ENCODE measurements around the gene ADM.

Gene ADM

DNA sequence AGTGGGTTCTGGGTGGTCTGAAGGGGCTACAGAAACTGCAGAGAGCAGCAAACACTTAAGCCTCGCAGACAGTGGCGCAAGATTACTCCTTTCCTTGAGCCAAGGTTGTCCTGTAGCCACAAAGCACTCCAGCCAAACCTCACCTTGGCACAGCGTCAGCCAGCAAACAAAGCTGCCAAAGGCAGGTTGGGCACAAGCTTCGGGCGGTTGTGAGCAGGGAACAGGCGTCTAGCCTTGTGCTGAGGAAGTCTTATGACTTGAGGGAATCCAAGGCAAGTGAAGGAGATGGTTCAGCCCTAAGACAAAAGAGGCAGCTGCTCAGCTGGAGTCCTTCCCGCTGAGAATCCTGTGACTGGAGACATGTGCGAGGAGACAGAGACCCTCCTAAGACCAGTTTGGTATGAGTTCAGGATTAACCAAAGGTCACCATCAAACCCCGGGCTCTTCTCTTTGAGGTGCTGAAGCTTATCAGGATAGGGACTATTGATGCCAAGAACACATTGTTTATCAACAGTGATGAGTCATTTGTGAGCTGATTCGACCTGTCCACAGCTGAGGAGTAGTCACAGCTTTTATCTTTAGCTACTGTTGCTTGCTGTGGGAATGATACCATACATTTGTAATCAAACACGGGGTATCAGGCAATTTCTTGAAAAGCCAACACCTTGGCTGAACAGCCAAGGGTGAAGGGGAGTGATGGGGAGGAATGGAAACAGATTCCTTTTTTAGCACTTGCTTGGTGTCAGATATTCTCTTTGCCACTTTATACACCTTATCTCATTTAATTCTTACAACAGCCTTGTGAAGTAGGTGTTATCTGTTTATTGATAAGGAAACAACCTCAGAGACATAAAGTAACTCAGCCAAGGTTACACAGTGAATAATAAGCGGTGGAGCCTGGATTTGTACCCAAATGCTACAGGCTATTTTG, 4.6 kb downstream of the ADM start:
- DNase-seq (ENCODE audit: low spot score), result no peak

DNA sequence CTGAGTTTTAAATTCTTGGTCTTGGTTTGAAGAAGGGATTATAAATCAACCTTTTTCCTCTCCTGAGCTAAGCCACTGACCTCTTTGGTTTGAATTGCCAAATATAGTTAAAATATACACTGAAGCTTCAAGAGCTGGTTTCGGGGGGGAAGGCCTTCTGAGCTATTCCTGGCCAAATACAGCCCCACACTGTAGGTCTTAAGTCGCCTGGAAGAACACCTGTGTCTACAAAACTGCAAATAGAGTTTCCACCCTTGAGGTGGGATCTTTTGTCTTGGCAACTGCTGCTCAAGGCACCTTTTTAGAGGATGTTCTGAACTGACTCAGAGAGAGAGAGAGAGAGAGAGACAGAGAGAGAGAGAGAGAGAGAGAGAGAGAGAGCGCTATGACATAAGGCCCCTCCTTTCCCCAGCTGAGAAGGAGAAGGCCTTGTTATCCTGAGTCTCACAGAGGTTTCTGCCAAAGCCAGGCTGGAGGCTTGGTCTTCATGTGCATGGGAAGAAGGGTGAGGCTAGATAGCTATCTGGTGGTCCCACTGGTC, 5.5 kb downstream of the ADM start:
- no peak for DNase-seq (ENCODE audit: low spot score)

DNA sequence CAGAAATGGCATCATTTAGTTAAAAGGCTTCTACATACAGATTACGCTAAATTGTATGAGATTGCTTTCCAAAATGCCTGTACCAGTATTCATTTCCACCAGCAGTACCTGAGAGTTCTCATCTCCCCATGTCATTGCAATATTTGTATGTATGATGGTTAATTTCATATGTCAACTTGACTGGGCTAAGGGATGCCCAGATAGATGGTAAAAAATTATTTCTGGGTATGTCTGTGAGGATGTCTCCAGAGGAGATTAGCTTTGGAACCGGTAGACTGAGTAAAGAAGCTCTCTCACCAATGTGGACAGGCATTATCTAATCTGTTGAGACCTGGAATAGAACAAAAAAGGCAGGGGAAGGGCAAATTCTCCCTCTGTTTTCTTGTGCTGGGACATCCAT, 6.9 kb downstream of the ADM start:
- no peak for DNase-seq (ENCODE audit: low spot score)

DNA sequence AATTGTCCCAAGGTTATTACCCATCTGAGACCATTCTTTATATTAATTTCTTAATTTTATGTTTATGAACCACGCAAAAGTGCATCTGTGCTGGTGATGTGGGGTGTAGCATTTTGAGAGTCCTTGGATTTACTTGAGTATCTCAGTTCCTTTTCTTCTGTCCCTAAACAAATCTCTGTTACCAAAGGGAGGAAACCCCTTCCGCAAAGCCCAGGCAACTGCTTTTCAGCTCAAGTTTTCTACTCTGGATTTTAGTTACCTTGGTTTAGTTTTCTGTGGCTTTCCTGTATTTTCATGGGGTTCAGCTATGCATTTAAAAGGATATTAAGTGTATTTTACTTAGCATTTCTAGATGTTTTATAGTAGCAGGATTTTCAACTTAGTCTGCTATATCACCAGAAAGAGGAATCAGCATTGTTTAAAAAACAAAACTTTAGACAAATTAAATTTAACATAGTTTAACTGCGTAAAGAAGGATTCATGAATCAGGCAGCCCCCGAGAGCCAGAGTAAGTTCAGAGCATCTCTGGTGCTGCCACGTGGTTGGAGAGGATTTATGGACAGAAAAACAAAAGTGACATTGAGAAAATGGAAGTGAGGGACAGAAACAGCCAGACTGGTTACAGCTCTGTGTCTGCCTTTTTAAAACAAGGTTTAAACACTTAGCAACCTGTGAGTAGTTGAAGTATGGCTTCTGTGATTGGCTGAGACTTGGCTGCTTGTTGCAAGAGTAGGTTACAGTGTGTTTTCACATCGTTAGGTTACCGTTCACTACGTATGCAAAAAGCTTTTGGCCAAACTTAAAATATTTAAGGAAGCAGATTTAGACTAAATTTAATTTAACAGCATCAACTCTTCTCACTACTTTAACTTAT, 9.6 kb downstream of the ADM start:
- no peak for DNase-seq (ENCODE audit: low spot score)

DNA sequence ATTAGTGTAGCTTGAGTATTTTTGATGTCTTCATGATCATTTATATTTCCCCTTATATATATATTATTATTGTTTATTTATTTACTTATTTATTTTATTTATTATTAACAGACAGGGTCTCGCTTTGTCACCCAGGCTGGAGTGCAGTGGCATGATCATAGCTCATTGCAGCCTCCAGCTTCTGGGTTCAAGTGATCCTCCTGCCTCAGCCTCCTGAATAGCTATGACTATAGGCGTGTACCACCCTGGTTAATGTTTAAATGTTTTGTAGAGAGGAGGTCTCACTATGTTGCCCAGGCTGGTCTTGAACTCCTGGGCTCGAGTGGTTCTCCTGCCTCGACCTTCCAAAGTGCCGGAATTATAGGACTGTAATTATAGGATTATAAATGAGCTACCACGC, 10.2 kb downstream of the ADM start:
- no peak for DNase-seq (ENCODE audit: low spot score)

DNA sequence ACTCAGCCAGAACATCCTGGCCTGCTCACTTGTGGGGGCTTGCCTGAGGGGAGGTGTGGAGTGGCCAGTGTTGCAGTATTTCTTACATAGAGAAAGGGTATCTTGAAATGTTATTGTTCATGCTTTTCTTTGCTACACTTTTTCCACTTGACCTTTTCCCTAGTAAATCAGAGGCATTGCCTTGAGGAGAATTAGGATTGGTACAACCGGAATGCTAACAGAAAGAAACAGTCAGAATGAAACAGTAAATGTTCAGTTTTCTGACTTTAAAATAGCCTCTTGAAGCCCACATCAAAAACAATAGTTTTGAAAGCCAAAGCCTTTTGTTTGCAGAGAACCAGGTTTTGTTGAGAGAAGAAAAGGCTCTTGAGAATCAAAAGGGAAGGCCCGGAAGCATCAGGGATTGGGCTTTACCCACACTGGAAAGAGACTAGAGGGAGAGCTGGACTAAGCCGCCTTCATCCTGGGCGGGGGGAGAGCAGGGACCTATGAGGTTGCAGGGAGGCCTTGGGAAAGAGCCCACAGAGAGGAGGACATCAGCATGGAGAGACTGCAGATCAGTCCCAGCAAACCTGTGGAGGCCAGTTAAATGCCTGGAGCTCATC, 12.4 kb downstream of the ADM start:
- DNase-seq (ENCODE audit: low spot score), result no peak

DNA sequence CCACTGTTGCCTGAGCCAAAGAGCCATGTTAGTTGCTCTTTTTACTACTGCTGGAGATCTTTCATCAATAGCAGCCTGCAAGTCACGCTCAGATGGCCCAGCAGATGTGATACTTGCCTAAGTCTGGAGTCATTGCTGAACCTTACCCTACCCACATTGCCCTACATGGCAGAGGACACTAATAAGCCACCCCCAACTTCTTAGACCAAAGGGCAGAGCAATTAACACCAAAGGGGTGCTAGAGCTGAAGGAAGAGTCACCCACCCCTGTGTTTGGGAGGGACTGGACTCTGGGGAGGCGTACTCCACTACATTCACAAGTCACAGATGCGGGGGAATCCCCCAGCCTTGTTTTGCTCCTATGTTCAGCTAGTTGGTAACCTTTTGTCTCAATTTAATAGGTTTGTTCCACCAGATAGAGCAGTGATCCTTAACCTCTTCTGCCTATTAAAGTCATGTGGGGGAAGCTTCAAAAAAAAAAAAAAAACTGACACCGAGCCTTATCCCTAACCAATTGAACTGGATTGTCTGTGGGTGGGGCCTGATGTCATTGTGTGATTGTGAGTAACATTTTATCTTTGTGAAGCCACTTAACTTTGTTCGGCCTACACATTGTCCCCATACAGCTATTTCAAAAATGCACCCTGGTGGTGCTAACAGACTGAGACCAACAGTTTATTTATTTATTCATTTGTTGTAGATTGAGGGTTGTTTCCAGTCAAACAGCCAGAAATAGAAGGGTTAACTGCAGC, 13.1 kb downstream of the ADM start:
- no peak for DNase-seq (ENCODE audit: low spot score)

DNA sequence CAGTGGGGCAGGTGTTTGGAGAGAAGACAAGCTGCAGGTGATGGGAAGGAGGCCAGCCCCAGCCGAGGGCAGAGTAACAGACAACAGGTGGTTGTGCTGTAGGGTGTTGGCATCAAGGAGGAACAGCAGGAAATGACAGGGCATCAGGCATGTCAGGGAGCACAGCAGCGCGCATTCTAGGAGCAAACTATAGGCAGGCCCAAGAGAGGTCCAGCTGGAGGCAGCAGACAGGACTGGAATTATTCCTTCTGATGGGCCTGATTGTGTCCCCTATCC, 13.6 kb downstream of the ADM start:
- DNase-seq (ENCODE audit: low spot score), result no peak

DNA sequence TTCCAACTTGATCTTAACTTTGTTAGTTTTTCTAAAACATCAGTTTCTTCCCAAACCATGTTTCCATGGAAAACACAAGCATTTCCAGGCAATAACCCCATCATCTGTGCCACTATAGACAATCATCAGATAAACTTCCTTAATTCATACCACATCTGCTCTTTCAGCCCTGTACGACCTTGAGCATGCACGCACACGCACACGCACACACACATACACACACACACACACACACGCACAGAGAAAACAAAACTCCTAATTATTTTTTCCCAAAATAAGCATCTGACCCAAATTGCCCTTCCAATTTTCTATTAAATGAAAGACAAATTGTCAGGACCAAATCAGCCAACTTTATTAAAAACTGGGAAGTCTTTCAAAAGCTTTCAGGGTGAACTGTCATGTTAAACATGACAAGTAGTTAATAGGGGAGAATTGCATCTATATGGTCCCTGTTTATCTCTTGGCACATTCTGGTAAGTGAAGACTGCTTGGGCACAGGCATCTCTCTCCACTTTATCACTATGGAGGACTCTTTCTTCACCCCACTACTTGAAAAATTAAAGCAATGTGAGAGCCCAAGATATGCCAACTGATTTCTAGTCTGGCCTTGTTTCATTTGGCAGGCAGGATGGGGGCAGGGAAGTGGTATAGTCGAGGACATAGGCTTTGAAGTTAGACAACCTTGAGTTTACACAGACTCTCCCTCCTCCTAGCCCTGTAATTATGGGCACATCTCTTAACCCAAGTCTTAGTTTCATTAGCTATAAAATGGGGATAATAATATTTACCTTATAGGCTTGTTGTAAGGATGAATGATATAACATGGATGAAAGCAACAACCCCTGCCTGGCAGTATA, 15.1 kb downstream of the ADM start:
- no peak for DNase-seq (ENCODE audit: low spot score)

DNA sequence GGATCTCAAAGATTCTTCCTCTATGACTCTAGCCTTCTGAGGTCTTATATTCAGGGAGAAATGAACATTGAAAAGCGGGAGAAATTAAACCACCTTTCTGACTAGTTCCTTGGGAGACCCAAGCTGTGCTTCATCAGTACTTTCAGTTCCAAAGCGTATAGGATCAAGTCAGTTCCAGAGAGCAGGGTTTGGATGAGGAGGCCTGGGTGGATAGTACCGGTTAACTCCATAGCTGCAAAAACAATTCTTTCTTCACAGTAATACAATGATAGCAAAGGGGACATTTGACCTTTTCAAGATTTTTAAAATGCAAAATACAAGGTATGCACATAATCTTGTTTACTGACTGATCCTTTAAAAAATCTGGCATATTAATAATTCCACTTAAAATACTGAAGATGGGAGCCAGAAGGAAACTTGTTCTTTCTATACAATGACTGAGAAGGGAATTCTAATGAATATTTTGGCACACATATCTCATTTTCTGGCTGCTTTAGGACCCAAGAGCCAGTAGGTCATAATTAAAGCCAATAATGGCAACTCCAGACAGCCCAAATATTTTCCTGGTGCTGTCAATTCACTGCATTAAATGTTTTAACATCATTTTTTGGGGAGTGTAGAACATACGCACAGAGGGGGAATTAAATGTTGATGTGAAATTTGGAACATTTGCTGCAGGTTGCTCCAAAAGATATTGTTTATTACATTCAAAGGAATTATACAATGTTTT, 16.0 kb downstream of the ADM start:
- no peak for DNase-seq (ENCODE audit: low spot score)

DNA sequence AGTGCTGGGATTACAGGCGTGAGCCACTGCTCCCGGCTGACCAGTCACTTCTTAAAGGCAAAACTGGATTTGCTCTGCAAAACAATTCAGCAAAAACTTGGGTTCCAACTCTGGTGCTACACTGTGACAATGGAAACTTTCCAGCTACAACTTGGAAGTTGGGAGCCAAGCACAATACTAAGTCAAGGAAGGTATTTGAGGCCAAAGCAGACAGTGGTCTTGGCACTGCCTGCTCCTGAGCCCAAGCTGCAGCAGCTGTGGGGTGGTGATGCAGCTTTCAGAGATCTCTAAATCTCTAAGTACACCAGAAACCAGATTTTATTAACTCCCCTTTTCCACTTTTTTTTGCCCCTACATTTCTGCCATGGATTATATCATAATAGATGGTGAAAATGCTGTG, 17.5 kb downstream of the ADM start:
- DNase-seq (ENCODE audit: low spot score), result no peak

DNA sequence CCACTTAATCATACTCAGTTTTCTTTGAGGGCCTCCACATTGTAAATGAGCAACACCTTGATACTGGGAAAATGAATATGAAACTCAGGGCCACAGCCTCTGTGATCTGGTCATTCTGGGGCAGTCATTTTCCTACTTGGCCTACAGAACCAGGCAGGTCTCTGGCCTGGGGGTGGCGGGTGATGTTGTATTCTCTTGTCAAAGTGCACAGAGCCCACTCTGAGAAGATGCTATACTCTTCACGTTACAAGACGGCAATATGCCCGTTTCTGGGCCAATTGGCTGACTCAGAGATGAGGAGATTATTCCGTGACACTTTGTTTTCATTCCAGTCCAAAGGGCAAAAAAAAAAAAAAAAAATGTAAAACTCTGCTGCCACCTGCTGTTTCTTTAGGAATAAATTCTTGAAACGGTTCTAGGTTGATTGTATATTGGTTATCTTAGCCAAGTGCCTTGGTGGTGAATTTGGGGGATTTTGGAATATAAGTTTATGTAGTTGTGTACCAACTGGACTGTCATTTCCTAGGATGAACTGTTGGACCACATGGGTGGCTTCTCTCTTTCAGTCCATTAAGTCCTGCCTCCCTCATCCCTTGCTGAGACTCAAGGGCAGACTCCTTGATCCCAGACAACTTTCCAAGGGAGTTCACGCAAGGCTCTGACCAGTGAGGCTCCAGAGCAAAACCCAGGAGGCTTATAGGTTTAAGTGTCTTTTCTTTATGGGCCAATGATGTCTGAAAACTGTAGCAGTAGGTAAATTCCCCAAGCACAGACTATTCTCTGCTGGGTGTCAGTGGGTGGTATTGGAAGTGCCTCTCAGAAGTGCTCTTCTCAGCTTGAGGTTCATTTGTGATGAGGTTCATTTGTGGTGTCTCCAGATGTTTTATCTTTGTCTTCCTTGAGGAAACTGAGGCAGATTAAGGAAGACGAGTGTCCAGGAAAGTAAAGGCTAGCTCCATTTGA, 18.2 kb downstream of the ADM start:
- peak; percentile 53 for DNase-seq (ENCODE audit: low spot score)

DNA sequence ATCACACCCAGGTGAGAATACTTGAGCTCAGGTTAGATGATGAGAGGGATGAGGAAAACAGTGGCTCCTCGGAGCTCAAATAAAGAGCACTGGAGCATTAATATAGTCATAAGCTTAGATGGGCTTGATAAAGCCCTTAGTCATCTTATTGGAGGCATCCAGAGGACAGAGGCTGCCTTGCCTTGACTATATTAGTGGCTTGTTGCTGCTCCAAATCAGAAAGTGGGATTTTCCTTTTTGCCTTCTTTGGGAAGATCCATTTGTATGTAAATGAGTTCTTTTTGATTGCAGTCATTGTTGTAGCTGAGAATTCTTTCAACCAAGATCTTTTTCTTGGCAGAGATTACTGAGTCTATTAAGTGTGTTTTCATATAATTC, 18.9 kb downstream of the ADM start:
- DNase-seq (ENCODE audit: low spot score), result no peak

DNA sequence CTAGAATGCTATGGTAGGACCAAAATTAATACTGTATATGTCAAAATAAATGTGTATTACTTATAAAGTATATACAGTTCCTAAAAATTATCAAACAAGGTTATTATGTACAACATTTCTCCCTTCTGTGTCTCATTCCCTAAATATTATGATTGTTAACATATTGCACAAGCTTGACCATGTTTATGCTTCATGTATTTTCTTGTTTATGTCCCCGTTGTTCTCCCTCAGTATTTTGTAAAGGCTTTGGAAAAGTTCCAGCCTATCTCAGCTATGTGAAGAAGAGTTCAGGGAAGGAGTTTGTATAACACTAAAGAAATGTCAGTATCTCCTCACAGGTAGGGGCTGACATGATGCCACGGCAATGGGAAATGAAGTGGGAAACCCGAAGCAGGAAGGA, 19.6 kb downstream of the ADM start:
- no peak for DNase-seq (ENCODE audit: low spot score)

DNA sequence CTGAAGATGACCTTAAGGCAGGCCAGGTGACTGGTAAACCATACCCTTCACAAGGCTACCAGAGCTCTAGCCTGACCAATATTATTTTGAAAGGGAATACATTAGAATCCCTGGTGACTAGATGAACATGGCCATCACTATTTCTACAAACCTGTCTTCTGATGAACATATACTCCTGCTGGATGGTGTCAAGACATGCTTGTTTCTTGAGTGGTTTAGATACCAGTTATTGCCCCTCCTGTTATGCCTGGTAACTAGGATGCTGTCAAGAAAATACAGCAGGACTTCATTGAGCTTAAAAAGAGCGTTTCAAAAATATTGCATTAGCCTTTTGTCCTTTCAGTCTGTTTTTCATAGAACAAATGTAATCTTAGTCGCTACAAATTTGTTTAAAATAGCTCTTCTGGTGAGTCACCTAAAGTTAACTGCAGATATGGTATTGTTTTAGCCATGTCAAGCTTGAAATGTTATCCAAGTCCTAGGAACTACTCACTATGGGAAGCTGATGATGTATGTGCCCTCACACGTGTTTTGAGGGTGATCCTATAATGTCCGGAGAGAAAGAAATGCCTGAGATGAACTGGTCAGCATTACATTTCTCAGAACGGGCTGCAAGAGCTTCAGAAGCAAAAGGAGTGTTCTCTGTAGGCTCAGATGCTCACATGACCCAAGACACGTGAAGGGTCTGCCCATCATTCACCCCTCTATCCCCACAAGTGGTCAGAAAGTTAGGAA, 20.6 kb downstream of the ADM start:
- no peak for DNase-seq (ENCODE audit: low spot score)

DNA sequence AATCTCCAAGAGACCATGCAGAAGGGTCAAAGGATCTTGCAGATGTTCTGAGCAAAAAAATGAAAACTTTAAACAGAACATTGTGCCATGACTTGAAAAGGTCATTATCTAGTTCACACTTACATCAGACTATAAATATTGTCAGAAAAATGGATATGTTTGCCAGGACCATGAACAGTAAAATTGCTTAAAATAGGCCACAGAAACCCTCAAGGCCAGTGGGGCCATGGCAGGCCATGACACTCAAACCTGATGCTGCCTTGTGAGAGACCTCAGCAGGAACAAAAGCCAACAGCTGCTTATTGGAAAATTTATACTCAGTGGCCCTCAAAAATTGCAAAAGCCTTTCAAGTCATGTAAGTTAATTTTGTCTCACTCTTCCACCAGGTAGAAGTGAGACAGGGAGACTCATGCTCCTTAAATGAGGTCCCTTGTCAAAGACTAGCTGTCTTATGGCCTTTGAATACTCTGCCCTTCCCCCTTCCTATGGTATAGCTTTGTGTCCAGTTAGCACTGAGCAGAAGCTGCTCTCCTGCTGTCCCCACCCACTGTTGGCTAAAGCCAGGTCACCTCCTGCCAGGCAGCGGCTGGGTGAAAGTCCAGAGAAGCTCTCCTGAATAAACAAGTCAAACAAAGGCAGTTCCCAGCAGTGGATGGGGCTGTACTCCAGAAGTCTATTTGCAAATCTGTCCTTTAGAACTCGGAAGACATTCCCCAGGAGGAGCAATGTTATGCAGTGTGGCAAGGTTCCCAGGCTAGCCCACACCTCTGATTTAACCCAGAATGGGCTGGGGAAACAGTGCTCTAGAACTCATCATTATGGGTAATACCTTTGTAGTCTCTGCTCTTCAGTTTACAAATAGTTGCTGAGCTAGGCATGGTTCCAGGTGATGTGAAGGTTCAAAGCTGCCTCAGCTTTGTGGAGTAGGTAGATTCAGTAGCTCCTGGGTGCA, 21.4 kb downstream of the ADM start:
- no peak for DNase-seq (ENCODE audit: low spot score)

DNA sequence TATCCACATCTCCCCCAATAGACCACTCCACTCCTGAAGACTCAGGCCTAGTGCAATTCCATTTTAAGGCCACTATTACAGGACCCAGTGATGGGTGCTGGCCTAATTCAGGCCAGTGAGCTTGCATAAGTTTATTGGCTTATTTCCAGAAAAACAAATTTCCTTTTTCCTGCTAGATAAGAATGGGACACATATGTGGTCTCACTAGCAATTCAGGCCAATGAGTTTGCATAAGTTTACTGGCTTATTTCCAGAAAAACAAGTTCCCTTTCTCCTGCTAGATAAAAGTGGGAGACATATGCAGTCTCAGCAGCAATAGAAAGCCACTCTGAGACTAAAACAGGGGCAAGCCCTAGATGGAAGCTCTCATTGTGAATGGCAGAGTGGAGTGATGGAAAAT, 22.4 kb downstream of the ADM start:
- DNase-seq (ENCODE audit: low spot score), result no peak
